Cardiac fibroblast (primary cell): ENCODE data around the gene B3GNT8.
"Not testable (repeated sequence)": the region's sequence is repeated elsewhere in the genome, so short reads cannot be mapped to it uniquely, and the experiment has no call there.

Experiments used
- DNase-seq, 2 donors: peaks; one replicate each; pipeline versions ENCODE4 v3.0.0 to v3.0.0-alpha.2; 2010; ENCODE audit warnings: low read depth in 2 of 2
- H3K4me3 ChIP-seq, 2 donors: replicated peaks in 1 of 2; 1 replicate in 1 of 2; 2 replicates in 1 of 2; pipeline ENCODE4 v1.5.1; 2011; ENCODE audit warnings: low read depth in 2 of 2, low read length in 2 of 2, mild to moderate bottlenecking in 2 of 2, moderate library complexity in 1 of 2
- TF ChIP-seq, protein P1 (sequence below): IDR thresholded peaks from one replicate; pipeline ENCODE4 v1.5.1; 2011; ENCODE audit warnings: low read depth, mild to moderate bottlenecking, low read length, inconsistent platforms

Gene B3GNT8

DNA sequence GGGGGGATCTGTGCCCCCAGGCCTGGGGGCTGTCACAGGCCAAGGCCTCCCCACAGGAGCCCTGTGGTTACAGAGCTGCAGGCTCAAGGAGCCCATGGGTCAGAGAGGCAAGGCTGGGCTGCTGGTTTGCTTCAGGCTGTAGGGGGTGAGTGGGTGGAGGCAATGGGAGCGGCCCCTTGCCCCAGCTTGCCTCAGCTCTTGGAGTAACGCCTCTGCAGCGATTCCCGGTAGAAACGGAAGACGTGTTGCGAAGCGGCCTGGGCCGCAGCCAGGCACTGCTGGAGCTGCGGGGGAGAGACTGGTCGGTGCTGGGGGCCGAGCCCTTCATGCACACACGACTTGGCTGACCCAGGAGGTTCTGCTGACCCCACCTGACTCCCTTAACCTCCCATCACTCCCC, 40.7 kb downstream of the B3GNT8 start:
- peak in 1 of 2 donors; percentile 59 for DNase-seq
- no peak overlapping the region for H3K4me3 ChIP-seq
- TF ChIP-seq, protein P1, sequence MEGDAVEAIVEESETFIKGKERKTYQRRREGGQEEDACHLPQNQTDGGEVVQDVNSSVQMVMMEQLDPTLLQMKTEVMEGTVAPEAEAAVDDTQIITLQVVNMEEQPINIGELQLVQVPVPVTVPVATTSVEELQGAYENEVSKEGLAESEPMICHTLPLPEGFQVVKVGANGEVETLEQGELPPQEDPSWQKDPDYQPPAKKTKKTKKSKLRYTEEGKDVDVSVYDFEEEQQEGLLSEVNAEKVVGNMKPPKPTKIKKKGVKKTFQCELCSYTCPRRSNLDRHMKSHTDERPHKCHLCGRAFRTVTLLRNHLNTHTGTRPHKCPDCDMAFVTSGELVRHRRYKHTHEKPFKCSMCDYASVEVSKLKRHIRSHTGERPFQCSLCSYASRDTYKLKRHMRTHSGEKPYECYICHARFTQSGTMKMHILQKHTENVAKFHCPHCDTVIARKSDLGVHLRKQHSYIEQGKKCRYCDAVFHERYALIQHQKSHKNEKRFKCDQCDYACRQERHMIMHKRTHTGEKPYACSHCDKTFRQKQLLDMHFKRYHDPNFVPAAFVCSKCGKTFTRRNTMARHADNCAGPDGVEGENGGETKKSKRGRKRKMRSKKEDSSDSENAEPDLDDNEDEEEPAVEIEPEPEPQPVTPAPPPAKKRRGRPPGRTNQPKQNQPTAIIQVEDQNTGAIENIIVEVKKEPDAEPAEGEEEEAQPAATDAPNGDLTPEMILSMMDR = no peak

DNA sequence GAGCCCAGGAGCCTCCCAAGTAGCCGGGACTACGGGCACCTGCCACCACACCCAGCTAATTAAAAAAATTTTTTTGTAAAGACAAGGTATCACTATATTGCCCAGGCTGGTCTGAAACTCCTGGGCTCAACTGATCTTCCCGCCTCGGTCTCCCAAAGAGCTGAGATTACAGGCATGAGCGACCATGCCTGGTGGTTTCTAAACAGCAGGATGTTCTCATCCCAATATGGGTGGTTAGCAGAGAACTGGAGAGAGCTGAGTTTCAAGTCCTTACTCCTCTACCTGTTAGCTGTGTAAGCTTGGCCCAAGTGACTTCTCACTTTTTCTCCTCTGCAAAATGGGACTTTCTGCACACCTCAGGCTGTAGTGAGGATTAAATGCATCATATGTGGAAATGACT, 42.8 kb downstream of the B3GNT8 start:
- no peak overlapping the region for H3K4me3 ChIP-seq
- DNase-seq = no peak
- TF ChIP-seq, protein P1 = no peak

DNA sequence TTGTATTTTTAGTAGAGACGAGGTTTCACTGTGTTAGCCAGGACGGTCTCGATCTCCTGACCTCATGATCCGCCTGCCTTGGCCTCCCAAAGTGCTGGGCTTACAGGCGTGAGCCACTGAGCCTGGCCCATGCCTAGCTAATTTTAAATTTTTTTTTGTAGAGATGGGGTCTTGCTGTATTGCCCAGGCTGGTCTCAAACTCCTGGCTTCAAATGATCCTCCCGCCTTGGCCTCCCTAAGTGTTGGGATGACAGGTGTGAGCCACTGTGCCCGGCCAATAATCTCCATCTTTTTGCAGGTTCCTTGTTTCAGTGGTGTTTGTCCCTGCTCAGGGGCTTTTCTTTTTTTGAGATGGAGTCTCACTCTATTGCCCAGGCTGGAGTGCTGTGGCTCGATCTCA, 45.6 kb downstream of the B3GNT8 start:
- not testable (repeated sequence) for DNase-seq, H3K4me3 ChIP-seq

- TF ChIP-seq, protein P1 = no peak
- no peak overlapping the region for H3K4me3 ChIP-seq
- no peak for DNase-seq
Measured at GRCh38 chr19:41377977-41378709, 49.0 kb downstream of the B3GNT8 start.

- TF ChIP-seq, protein P1 = no peak
- DNase-seq = no peak
- H3K4me3 ChIP-seq = peak overlapping the region; percentile 58 to 62
Measured at GRCh38 chr19:41376998-41377365, 50.2 kb downstream of the B3GNT8 start.

GRCh38 chr19:41376241-41376997, 50.8 kb downstream of the B3GNT8 start, which contains the start of gene TMEM91:
Gene TMEM91 (plus strand): TSS chr19:41376533. CDS start chr19:41378310, 1,777 bp downstream.
- DNase-seq = peak; percentile 42
- H3K4me3 ChIP-seq = peak within 1 kb of the TSS; percentile 58 to 62
- TF ChIP-seq, protein P1 = no peak
